Activated CD8-positive, alpha-beta memory T cell treated with anti-CD3 and anti-CD28 coated beads, Interleukin-2, amount 50 U/mL, for 48 hours (primary cell): ENCODE measurements around the gene GALNT18.

Source experiments
- DNase-seq: peaks from one replicate; pipeline ENCODE4 v3.0.0-alpha.2; 2020

The GALNT18 gene

GRCh38 chr11:11426226-11426952, 195.4 kb downstream of the GALNT18 start:
- DNase-seq: no peak

GRCh38 chr11:11425806-11426205, 196.0 kb downstream of the GALNT18 start:
- DNase-seq: no peak

GRCh38 chr11:11424688-11425087, 197.1 kb downstream of the GALNT18 start:
- DNase-seq: no peak

- no peak for DNase-seq
Observed at GRCh38 chr11:11422411-11423128, 199.2 kb downstream of the GALNT18 start.

GRCh38 chr11:11421509-11421908, 200.3 kb downstream of the GALNT18 start:
- no peak for DNase-seq

GRCh38 chr11:11420899-11421285, 200.9 kb downstream of the GALNT18 start:
- no peak for DNase-seq

- no peak for DNase-seq
Observed at GRCh38 chr11:11420191-11420898, 201.5 kb downstream of the GALNT18 start.

GRCh38 chr11:11419747-11420146, 202.1 kb downstream of the GALNT18 start:
- DNase-seq: no peak

- no peak for DNase-seq
Observed at GRCh38 chr11:11416917-11417316, 204.9 kb downstream of the GALNT18 start.

GRCh38 chr11:11416502-11416901, 205.3 kb downstream of the GALNT18 start:
- no peak for DNase-seq

GRCh38 chr11:11415901-11416300, 205.9 kb downstream of the GALNT18 start:
- no peak for DNase-seq

- DNase-seq: no peak
Observed at GRCh38 chr11:11414996-11415395, 206.8 kb downstream of the GALNT18 start.

- no peak for DNase-seq
Observed at GRCh38 chr11:11413776-11414175, 208.0 kb downstream of the GALNT18 start.

GRCh38 chr11:11411401-11411985, 210.3 kb downstream of the GALNT18 start:
- DNase-seq: no peak

- no peak for DNase-seq
Observed at GRCh38 chr11:11409901-11410300, 211.9 kb downstream of the GALNT18 start.

GRCh38 chr11:11409224-11409623, 212.6 kb downstream of the GALNT18 start:
- no peak for DNase-seq

- no peak for DNase-seq
Observed at GRCh38 chr11:11408436-11409221, 213.2 kb downstream of the GALNT18 start.

- no peak for DNase-seq
Observed at GRCh38 chr11:11407763-11408084, 214.1 kb downstream of the GALNT18 start.

GRCh38 chr11:11407065-11407762, 214.6 kb downstream of the GALNT18 start:
- no peak for DNase-seq

GRCh38 chr11:11406652-11407051, 215.2 kb downstream of the GALNT18 start:
- no peak for DNase-seq

GRCh38 chr11:11403763-11404725, 217.8 kb downstream of the GALNT18 start:
- no peak for DNase-seq
